ENCODE data around the gene TMEM272.

GRCh38 chr13:51887468-51887867 lies 42.5 kb upstream of the TMEM272 start:
- no peak for TF ChIP-seq CTCF (IDR thresholded peaks at IDR 0.05; ENCODE audit: extremely low read depth in 1 of 2, insufficient read depth in 1 of 2, low read depth in 1 of 2, low read length in 2 of 2)
- TF ChIP-seq FOS (IDR thresholded peaks at IDR 0.05; ENCODE audit: borderline replicate concordance, insufficient read depth, low read length) = no peak
- no peak for TF ChIP-seq EZH2 (IDR thresholded peaks at IDR 0.05; ENCODE audit: borderline replicate concordance, low read depth, low read length, severe bottlenecking)
- no peak for TF ChIP-seq POLR2A (IDR thresholded peaks at IDR 0.05; ENCODE audit: low read depth, low read length)
- TF ChIP-seq JUN (IDR thresholded peaks at IDR 0.05; ENCODE audit: borderline replicate concordance, insufficient read depth, insufficient read length, low read depth) = no peak
- no peak for TF ChIP-seq MYC (IDR thresholded peaks at IDR 0.05; ENCODE audit: low read depth, low read length)

All from endothelial cell of umbilical vein (primary cell).